GM19099 (cell line): ENCODE measurements around the gene NUDT16L1.

Experiments
- POLR2A ChIP-seq: IDR thresholded peaks from 3 replicates; pipeline ENCODE4 v1.6.1; 2011; ENCODE audit warnings: low read depth; ENCODE audit not compliant: insufficient read length; ENCODE audit errors: extremely low read depth

NUDT16L1 gene

GRCh38 chr16:4694642-4695451 is 1.5 kb downstream of the NUDT16L1 start:
- TF ChIP-seq POLR2A = no peak

- TF ChIP-seq POLR2A = no peak
These were observed 2.3 kb downstream of the NUDT16L1 start for GRCh38 chr16:4695473-4696171.

- TF ChIP-seq POLR2A = no peak
These were observed 3.0 kb downstream of the NUDT16L1 start for GRCh38 chr16:4696172-4696904.

GRCh38 chr16:4696905-4697847 is 3.8 kb downstream of the NUDT16L1 start:
- no peak for TF ChIP-seq POLR2A

GRCh38 chr16:4697848-4698291 is 4.5 kb downstream of the NUDT16L1 start:
- TF ChIP-seq POLR2A = no peak

GRCh38 chr16:4698321-4699045 is 5.1 kb downstream of the NUDT16L1 start:
- TF ChIP-seq POLR2A = no peak

- TF ChIP-seq POLR2A = no peak
These were observed 5.7 kb downstream of the NUDT16L1 start for GRCh38 chr16:4699046-4699556.

GRCh38 chr16:4700380-4700996 is 7.1 kb downstream of the NUDT16L1 start:
- TF ChIP-seq POLR2A = no peak

GRCh38 chr16:4700997-4701743 is 7.8 kb downstream of the NUDT16L1 start:
- no peak for TF ChIP-seq POLR2A

GRCh38 chr16:4701791-4702465 is 8.6 kb downstream of the NUDT16L1 start:
- TF ChIP-seq POLR2A = no peak

GRCh38 chr16:4702466-4702808 is 9.1 kb downstream of the NUDT16L1 start:
- no peak for TF ChIP-seq POLR2A

GRCh38 chr16:4703906-4704305 is 10.5 kb downstream of the NUDT16L1 start:
- no peak for TF ChIP-seq POLR2A
